NCI-H1092 treated with DMSO at 0.1 percent for 48 hours (cell line): Measurements from ENCODE around the gene PIGS.
"Not testable (repeated sequence)": the region's sequence is repeated elsewhere in the genome, so short reads cannot be mapped to it uniquely, and the experiment has no call there.

ENCODE experiments used
- DNase-seq: peaks from one replicate; lab custom pipeline; 2025; lab: John Stamatoyannopoulos, UW

The PIGS gene

DNA sequence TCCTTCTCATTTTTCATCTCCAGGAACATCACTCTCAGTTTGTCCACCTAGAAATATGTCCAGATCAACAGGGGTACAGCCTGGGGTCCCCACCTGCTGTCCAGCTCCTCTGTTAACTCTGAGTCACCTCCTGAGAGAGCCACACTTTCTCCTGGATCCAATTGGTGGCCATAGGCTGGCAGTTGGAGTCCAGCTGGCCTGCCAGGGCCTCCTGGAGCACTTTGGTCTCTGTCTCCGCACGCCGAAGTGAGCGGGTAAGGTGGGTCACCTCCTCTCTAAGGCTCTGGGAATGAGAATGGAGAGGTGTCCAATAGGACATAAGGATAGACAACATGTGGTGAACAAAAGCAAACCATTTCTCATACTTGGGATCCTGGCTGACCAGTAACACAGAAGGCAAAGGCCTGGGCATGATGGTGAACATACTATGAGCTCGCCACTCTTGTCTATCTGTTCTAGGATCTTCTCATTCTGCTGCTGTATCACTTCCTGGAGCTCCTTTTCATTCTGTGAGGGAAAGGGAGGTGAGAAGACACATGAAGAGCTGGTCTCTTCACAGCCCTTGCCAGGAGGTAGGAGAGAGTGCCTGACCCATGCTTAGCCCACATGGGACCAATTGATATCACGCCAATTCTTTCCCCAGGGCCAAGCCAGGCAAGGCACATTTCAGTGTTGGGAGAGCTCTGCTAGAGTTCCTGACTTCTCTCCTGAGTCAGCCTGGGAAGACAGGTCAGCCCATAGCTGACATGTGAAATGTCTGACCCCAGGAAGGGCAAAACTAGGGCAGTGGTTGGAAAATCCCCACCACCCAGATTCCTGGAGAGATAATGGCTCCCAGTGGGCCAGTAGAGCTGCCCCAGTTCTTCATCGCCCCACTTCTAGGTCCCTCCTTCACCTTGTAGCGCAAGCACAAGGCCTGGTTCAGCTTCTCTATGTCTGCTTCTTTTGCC is 7.2 kb upstream of the PIGS start:
- DNase-seq: no peak

DNA sequence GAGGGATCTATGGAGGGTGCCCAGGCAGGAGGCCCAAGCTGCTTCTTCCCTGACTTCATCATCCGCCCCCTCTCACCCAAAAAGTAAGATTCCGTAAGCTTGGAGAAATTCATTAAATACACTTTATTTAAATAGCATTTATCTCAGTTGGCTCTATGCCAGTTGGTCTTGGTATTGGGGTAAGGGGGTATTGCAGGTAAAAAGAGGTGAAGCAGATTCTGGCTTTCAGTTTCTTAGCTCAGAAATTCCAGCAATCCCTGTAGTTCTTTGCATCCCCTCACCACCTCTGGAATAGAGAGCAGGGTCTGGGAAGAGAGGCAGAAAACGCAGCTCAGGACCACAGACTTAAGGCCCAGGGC is 6.1 kb upstream of the PIGS start:
- DNase-seq: no peak

DNA sequence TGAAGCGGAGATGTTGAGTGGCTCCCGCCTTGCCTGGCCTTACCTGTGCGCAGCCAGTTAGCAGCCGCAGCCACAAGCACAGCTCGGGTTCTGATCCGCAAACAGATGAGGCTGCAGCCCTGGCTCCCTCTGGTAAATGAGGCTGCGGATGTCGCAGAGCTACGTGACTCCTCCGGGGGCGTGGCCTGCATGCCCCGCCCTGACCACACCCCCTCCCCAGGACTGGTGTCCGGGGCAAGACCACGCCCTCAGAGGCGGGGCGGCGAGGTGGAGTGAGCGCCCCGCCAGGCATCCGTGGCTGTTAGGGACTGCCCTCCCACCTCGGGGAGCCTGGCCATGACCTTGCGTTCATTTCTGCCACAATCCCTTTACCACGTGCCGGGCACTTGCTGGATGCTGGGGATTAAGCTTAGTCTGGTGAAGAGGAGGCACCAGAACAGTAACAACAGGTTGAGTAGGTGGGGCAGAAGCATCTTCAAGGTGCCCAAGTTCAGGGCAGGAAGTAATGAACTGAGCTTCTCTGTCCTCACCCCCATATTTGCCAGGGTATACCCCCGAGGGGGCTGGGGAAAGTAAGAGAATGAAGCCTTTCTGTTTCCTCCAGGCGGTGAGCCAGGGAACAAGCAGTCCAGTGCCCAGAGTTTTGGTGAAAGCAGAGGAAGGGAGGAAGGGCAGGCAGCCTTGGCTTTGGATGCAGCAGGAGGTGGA is 5.6 kb upstream of the PIGS start, which contains the start of gene ALDOC:
Gene ALDOC (minus strand): TSS at position 138 of the 708 bp plus-strand sequence. CDS start 1,363 bp downstream, outside the sequence.
- peak; percentile 56 for DNase-seq

GRCh38 chr17:28576016-28576415 is 4.7 kb upstream of the PIGS start:
- DNase-seq: not testable (repeated sequence)

GRCh38 chr17:28575126-28575795 is 3.9 kb upstream of the PIGS start:
- no peak for DNase-seq

- no peak for DNase-seq
Observed at GRCh38 chr17:28574526-28574925, 3.2 kb upstream of the PIGS start.

DNA sequence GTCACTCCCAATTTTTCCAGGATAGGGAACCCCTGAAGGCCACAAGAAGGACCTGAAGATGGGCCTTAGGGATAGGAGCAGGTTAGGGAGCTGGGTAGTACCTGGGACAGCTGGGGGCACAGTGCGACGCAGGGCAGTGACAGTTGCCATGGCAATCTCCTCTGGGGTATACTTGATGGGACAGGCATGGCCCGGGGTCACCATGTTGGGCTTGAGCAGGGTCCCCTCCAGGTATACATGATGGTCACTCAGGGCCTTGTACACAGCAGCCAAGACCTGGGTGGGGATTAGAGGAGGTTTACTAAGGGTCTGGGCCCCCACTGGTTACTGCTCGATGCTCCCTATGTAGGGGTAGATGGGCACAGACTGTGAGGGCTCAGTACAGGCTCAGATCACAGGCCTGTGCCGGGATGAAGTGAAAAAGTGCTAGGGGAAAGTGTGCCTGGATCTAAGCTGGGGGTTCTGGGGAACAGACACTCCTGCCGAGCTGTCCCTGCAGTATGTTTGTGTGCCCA is 2.7 kb upstream of the PIGS start:
- DNase-seq: no peak

DNA sequence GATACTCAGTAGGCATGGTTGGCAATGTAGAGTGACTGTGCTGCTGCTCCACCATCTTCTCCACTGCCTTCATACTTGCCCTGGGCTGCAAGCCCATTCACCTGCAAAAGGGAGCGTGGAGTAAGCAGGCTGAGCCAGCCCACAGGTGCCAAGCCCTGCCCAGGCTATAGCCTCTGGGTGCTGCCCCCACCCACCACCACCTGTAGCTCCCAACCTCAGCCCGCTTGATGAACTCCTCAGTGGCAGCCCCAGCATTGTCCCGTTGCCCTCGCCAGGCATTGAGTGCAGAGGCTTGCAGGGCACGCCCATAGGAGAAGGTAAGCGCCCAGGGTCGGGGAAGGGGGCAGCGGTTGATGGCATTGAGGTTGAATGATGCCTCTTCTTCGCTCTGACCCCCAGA is 2.2 kb upstream of the PIGS start:
- DNase-seq: no peak

DNA sequence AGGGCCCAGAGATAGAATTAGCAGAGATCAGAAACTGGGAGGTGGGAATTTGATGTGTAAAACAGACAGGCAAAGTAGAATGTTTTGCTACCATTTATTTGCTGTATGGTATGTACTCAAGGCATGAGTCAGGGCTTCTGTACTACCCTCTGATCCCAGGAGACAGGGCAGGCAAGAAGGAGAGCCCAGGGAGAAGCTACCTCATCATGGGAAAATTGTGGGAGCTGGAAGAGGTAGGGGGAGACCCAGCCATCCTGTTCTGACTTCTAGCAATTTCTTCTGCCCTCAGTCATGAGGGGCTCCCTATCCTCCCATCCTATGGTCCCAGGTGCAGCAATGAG is 1.7 kb upstream of the PIGS start:
- DNase-seq: no peak

- DNase-seq: no peak
Observed at GRCh38 chr17:28572259-28573039, 1.1 kb upstream of the PIGS start.

DNA sequence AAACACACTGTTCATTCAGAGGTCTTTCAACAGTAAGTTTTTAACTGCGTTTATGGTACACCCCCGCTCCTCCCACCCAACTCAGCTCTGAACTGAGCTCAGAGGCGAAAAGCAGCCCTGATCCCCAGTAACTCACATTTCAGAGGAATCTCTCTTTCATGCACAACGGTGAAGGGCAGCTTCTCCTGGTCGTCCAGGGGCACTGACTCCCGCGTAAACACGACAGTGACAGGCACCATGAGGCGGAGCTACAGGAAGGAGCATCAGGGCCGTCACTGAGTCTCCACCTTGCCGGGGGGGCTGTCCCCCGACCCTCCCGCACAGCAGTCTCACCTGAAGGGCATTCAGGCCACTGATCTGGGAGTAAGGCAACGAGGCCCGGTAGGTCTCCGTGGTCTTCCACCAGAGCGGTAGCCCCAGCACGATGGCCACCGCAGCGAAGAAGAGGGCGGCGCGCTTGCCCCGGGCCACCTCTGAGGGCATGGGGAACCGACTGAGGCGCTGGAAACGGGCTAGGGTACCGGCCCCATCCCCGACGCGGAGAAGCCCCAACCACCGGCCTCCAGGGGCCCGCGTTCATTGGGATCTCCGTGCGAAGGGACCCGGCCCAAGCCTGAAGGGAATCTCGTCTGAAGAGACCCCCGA is 486 bp downstream of the PIGS start:
- peak; percentile 30 for DNase-seq

- no peak for DNase-seq
Observed at GRCh38 chr17:28569446-28569845, 1.9 kb downstream of the PIGS start.

DNA sequence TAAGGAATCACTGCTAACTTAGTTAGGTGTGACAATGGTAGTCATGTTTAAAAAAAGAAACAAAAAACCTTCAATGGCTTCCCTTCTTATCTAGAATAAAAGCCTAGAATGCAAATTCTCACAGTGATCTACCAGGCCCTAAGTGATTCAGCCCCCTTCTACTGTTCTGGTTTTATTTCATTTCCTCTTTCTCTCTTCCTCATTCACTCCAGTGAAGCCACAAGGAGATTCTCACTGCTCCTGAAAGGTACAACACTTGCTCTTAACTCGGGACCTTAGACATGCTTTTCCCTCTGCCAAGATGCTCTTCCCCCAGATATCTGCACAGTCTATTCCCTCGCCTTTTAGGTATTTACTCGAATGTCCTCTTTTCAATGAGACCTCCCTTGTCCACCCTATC is 3.7 kb downstream of the PIGS start:
- DNase-seq: no peak

- no peak for DNase-seq
Observed at GRCh38 chr17:28563475-28563874, 7.8 kb downstream of the PIGS start.

DNA sequence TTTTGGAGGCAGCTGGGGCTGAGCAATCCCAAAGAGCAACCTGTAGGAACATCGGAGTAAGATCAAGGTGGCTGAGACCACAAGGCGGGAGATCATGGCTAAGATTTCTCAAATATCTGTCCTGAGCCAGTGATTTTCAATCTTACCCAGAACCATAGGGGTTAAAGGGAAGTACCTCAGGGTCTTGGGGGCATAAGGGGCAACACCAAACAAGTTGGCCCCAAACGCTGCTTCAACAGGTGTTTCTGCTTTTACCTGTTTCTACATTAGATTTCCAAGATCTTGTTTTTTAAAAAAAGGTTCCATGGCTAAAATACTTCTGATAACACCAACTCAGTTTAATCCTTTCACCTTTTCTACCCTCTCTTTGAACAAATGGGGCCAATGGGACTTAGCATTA is 16.3 kb downstream of the PIGS start:
- DNase-seq: no peak

- no peak for DNase-seq
Observed at GRCh38 chr17:28554565-28554964, 16.8 kb downstream of the PIGS start.

- DNase-seq: no peak
Observed at GRCh38 chr17:28553000-28553505, 18.3 kb downstream of the PIGS start.

DNA sequence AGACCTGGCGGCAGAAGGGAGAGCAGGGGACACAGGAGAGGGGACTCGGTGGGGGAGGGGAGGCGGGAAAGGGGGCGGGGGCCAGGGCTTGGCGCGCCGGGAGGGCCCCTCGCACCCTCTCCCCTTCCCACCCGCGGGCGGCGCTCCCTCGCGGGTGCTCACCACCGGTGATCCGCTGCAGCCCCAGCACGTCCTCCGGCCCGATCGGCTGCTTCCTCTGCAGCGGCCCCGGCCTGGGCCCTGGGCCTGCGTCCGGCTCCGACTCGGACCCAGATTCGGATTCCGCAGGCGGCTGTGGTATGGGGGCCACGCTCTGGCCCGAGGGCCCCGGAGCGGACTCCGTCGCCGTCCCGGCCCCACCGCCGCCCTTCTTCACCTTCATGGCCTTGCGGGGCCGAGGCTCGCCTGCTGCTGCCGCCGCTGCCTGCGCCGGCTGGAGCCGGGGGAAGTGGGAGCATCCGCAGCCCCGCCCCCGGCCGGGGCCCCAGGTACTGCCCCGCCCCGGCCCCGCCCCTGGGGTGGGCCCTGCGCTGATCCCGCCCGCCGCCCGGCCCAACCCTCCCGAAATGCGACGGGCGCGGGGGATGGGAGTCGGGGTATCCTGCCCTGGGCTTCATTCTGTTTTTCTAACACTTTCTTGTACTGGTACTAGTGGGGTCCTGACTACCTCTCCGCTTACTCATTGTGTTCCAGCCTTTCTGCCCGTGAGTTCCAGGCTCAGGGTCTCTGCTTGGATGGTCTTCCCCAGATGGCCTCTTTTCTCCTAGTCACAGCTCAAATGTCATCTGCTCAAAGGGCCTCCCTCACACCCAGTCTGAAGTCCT is 18.9 kb downstream of the PIGS start, which contains the start of gene UNC119:
Gene UNC119 (minus strand): TSS at position 449 of the 824 bp plus-strand sequence. CDS start 67 bp downstream, at position 382.
- DNase-seq: peak; percentile 63

DNA sequence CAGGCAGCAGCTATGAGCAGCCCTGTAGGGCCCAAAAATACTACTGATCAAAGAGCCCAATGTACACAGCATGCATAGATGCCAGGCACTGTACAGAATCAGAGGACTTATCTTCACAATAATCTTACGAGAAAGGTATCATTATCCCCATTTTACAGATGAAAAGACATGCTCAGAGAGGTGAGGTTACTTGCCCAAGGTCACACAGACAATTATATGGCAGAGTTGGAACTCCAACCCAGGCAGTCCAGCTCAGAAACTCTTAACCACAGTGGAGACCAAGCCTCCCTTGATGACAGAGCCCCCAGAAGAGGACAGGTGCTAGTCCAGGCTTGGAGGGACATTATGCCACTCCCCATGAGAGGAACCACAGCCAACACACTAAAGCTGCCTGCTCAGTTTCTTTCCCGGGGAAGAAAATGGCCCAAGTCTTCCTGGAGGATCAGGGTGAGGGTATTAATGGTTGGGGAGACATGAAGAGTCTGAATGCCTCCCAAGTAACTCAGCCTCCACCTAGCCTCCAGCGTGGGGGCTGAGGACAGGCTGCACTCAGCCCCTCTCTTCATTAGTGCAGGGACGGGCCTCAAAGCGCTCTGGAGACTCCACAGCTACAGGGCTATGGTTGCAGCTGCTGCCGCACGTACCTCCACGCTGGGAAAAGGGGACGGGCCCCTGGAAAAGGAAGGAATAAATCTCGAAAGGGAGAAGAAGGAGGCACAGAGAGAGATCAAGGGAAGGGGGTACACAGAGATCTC is 19.7 kb downstream of the PIGS start:
- no peak for DNase-seq
